Measurements from ENCODE around the gene NT5C1B. TPM values are rescaled to one million over a fixed set of nuclear protein-coding genes. Genes with fewer than 3 reads are reported as not detected.

NT5C1B gene
- total and polyA plus RNA-seq, 2 experiments from 2014 or later, result not detected

GRCh38 chr2:18557121-18557520 is 32.2 kb downstream of the NT5C1B start:
- Histone ChIP-seq H3K36me3 (ENCODE audit: insufficient read depth) (no peaks in the 10 kb centered on the region; the same call in 1 of the 2 replicates), H3K27ac (ENCODE audit: low read depth) (no peak overlapping the region), H3K79me2 (replicated peaks; ENCODE audit: insufficient read depth) (peaks cover 52% of the 10 kb centered on the region), H3K4me3 (no peak overlapping the region), H2AFZ (no peak overlapping the region), H3K4me2 (no peak overlapping the region), H3K9me2 (ENCODE audit: insufficient read depth) (no peaks in the 10 kb centered on the region; the same call in 1 of the 2 replicates), H4K20me1 (replicated peaks; ENCODE audit: insufficient read depth) (0 out of 2 replicates have a peak, but pooled peaks cover 24% of the 10 kb centered on the region), H3K27me3 (ENCODE audit: insufficient read depth) (no peaks in the 10 kb centered on the region), H3F3A (replicated peaks; ENCODE audit: low read depth) (no peaks in the 10 kb centered on the region), H3K4me1 (ENCODE audit: insufficient read depth) (peaks cover 21% of the 10 kb centered on the region)
- Mint-ChIP-seq H3K4me1 (peaks cover 29% of the 10 kb centered on the region), H3K27me3 (ENCODE audit: insufficient read depth, low read depth, poor library complexity) (no peaks in the 10 kb centered on the region), H3K36me3 (ENCODE audit: low read depth) (peaks cover 12% of the 10 kb centered on the region; the same call in 2 of the 3 replicates), H3K9me3 (no peaks in the 10 kb centered on the region), H3K27ac (no peak overlapping the region), H3K4me3 (no peak overlapping the region)
- no peak for TF ChIP-seq ZNF331 (CRISPR knock-in tag; IDR thresholded peaks at IDR 0.05; ENCODE audit: low read depth)
- no peak for TF ChIP-seq EZH2phosphoT487 (IDR thresholded peaks at IDR 0.05; ENCODE audit: unreplicated experiment)
- no peak for TF ChIP-seq REST (IDR thresholded peaks at IDR 0.05; ENCODE audit: unreplicated experiment)
- no peak for TF ChIP-seq ZNF114 (CRISPR knock-in tag; IDR thresholded peaks at IDR 0.05)
- no peak for TF ChIP-seq POLR2AphosphoS5 (IDR thresholded peaks at IDR 0.05; ENCODE audit: low read depth)
- no peak for TF ChIP-seq STAT1 (IDR thresholded peaks at IDR 0.05; ENCODE audit: unreplicated experiment)
- no peak for TF ChIP-seq CREB1 (CRISPR knock-in tag; IDR thresholded peaks at IDR 0.05; ENCODE audit: low read depth)
- TF ChIP-seq NANOG (IDR thresholded peaks at IDR 0.05; ENCODE audit: borderline replicate concordance), result no peak
- TF ChIP-seq EZH2 (IDR thresholded peaks at IDR 0.05; ENCODE audit: low read depth, unreplicated experiment), result no peak
- TF ChIP-seq ETS1 (IDR thresholded peaks at IDR 0.05), result no peak
- TF ChIP-seq CTCF (conservative IDR thresholded peaks at IDR 0.05; ENCODE audit: low read depth in 2 of 2), result no peak
- TF ChIP-seq ZNF462 (CRISPR knock-in tag; IDR thresholded peaks at IDR 0.05), result no peak
- TF ChIP-seq JUNB (IDR thresholded peaks at IDR 0.05; ENCODE audit: unreplicated experiment), result no peak
- ATAC-seq (no peak), DNase-seq (ENCODE audit: low spot score) (no peak)
